ENCODE data around the gene CHST15.
A peak's percentile ranks its signal among the peaks of the same experiment; 100 is the strongest.

Gene CHST15

DNA sequence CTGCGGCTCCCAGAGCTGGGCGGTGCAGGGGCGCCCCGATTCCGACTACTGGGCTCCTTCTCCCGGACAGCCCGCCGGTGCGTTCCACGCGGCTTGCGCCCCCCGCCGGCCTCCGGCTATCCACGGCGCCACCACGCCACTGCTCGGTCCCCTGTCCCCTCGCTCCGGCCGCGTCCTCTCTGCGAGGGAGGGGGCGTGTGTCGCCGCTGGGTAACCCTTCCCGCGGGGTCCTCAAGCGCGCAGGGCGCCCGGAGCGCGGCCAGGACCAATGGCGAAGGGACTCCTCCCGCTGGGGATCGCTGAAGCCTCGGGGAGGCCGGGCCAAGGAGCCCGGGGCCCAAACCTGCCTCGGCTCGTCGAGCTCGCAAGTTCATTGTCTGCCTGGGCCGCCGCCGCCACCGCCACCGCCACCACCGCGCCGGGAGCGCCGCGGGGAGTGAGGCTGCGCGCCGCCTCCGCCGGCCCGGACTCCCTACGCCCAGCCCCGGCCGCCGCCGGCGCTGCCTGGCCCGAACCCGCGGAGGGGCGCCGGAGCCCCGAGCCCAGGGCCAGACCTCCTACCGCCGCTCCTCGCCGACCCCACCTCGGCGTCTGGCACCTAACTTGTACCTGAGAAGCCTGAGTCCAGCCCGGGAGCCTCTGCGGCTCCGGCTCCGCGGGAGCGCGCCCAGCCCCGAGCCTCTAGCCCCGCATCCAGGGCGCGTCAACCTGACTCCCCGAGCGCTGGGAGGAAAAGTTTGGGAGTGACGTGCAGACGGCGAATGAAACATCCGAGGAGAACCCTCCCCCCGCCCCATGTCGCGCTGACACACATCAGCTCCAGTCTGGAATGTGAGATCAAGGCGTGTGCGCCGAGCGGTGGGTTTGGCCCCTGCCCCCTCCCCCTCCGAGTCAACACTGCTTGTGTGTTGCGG lies at the start of gene CHST15:
TSS of gene CHST15 (minus strand) at position 739 of the 914 bp plus-strand sequence. CDS start 47,386 bp downstream, outside the sequence.
- DNase-seq (ENCODE audit: extremely low read depth, low read depth): no peak
- TF ChIP-seq, protein P1, sequence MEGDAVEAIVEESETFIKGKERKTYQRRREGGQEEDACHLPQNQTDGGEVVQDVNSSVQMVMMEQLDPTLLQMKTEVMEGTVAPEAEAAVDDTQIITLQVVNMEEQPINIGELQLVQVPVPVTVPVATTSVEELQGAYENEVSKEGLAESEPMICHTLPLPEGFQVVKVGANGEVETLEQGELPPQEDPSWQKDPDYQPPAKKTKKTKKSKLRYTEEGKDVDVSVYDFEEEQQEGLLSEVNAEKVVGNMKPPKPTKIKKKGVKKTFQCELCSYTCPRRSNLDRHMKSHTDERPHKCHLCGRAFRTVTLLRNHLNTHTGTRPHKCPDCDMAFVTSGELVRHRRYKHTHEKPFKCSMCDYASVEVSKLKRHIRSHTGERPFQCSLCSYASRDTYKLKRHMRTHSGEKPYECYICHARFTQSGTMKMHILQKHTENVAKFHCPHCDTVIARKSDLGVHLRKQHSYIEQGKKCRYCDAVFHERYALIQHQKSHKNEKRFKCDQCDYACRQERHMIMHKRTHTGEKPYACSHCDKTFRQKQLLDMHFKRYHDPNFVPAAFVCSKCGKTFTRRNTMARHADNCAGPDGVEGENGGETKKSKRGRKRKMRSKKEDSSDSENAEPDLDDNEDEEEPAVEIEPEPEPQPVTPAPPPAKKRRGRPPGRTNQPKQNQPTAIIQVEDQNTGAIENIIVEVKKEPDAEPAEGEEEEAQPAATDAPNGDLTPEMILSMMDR (IDR thresholded peaks at IDR 0.05; ENCODE audit: low read depth, low read length): peak; percentile 9

- DNase-seq (ENCODE audit: extremely low read depth, low read depth): no peak
- TF ChIP-seq, protein P1 (IDR thresholded peaks at IDR 0.05; ENCODE audit: low read depth, low read length): no peak
Measured at GRCh38 chr10:124142960-124143359, 49.6 kb upstream of the CHST15 start.

GRCh38 chr10:124142006-124142739 lies 48.8 kb upstream of the CHST15 start:
- TF ChIP-seq, protein P1 (IDR thresholded peaks at IDR 0.05; ENCODE audit: low read depth, low read length): no peak
- DNase-seq (ENCODE audit: extremely low read depth, low read depth): no peak

DNA sequence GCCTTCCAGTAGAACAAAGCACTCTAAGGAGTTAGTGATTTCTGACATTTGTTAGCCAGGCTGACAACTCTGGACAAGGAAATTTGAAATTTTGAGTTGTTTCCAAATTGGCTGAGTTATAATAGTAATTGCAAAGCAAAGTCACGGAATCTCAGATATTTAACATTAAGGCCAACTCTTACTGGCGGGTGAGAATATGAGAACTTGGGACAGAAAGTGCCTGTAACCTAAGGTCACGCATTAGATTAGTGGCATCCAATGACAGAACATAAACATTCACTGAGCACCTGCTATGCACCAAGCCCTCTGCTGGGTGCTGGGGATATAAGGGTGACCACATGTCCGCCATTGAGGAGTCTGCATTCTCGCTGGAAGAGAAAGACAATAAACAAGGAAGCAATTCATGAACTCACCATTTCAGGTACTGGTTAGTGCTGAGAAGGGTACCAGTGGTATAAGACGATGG lies 45.5 kb upstream of the CHST15 start:
- TF ChIP-seq, protein P1 (IDR thresholded peaks at IDR 0.05; ENCODE audit: low read depth, low read length): no peak
- DNase-seq (ENCODE audit: extremely low read depth, low read depth): no peak

- no peak for DNase-seq (ENCODE audit: extremely low read depth, low read depth)
- TF ChIP-seq, protein P1 (IDR thresholded peaks at IDR 0.05; ENCODE audit: low read depth, low read length): no peak
Measured at GRCh38 chr10:124138195-124138882, 44.9 kb upstream of the CHST15 start.

DNA sequence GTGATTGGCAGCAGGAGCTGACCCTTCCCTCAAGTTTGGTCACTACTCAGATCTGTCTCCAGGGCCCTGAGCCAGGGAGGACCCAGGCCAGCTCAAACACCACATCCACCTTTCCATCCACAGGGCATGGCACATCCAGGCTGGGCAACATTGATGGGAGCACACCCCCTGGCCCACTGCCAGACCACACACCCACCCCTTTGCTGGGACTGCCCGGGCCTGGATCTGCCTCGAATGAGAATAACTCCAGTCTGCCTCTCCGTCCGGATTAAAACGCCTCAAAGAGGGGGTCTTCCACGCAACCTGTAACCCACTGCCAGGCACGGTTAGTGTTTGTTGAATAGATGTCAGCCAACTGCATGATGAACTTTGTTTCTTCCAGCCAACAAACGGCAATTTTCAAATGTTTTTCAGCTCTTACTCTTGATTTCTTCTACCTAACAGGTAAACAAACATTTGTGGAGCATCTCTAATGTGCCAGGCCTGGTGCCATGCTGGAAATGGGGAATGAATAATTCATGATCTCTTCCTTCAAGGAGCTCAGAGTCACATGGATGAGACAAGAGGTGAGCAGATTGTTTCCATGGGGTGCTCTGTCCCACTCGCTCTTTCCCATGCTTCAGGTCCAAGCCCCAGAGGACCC lies 41.0 kb upstream of the CHST15 start:
- TF ChIP-seq, protein P1 (IDR thresholded peaks at IDR 0.05; ENCODE audit: low read depth, low read length): no peak
- no peak for DNase-seq (ENCODE audit: extremely low read depth, low read depth)

All from AG09319 (cell line).